ENCODE measurements around the gene LRWD1.
"Not testable (repeated sequence)": the region's sequence is repeated elsewhere in the genome, so short reads cannot be mapped to it uniquely, and the experiment has no call there.

The LRWD1 gene

DNA sequence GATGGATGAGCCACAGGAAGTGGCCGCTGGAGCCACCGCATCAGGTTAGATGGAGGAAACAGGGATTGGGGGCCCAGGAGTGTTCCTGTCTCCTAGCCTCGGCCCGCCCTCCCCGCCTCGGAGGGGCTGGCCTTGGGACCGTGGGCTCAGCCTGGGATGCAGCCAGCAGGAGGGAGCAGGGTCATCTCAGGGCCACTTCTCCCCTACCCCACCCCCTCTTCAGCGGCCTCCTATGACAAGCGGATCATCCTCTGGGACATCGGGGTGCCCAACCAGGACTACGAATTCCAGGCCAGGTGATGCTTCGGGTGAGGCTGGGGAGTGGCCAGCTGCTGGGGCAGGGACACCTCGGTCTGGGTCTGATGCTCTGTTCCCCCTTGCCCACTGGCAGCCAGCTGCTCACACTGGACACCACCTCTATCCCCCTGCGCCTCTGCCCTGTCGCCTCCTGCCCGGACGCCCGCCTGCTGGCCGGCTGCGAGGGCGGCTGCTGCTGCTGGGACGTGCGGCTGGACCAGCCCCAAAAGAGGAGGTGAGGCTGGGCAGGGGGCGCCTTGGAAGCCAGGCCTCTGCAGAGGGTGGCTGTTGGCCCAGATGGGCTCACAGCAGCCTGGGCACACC is 4.7 kb downstream of the LRWD1 start:
- no peak for FAIRE-seq

DNA sequence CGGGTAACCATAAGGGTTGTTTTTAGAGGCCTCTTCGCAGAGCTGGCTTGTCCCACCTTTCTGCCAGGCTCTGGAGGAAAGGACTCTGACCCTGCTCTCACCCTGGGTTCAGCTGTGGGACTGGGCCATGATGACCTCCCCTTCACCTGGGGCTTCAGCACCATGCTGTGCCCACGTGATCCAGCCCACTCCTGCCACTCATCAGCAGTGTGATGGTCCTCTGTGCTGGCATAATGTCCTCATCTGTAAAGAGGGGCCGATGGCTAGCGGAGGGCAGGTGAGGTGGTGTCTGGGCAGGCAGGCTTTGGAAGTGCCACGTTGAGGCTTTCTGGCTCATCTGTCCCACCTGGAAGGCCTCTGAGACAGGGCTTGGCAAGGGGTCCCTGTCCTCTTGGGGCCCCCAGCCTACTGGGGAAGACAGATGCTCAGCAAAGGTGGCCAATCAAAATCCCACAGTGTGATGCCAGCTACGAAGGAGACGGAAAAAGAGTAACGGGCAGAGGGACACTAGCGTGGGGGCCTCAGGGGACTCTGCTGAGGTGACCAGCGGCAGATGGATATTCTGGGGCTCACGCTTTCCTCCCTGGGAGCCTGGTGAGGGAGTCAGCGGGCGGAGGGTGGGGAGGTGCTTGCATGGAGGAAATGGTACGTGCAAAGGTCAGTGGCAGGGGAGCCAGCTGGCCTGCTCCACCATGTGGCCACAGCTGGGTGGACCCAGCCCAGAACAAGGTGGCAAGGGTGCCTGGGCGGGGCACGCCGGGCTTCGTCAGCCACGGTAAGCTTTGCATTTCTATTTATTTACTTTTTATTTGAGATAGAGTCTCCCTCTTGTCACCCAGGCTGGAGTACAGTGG is 5.4 kb downstream of the LRWD1 start:
- FAIRE-seq = no peak

DNA sequence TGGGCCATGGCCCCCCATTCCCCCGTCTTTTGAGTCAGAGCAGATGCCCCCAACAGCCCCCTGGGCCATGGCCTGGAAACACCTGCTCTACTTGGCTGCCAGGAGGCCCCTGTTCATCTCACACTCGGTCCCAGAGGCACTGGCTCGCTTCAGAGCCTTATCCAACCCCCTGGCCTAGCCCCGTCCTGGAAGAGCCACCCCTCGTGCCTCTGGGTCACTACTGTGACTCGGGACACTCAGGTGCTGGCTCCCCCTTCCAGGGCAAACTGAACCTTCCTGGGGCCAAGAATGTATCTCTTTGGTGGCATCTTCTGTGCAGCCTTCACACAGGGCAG is 7.0 kb downstream of the LRWD1 start:
- FAIRE-seq = no peak

DNA sequence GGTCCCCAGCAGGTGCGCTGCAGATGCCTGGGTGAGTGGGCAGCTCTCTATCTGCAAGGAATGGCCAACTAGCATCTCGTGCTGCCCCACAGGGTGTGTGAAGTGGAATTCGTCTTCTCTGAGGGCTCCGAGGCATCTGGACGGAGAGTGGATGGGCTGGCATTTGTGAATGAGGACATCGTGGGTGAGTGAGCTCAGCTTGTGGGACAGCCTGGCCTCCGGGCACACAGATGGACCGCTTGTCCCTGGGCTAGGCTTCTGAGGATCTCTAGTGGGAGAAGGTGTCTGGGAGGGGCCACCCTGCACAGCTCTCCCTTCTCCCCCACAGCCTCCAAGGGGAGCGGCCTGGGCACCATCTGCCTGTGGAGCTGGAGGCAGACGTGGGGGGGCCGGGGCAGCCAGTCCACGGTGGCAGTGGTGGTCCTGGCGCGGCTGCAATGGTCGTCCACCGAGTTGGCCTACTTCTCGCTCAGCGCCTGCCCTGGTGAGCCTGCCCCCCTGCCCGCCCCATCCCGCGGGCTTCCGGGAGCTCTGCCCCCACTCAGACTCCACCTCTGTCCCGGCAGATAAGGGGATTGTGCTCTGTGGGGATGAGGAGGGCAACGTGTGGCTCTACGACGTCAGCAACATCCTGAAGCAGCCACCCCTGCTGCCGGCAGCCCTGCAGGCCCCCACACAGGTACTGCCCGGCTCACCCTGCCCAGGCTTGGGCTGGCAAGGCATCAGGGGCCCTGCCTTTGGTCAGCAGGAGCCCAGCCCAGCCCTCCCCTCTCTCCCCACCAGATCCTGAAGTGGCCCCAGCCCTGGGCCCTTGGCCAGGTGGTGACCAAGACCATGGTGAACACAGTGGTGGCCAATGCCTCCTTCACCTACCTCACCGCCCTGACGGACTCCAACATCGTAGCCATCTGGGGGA is 7.6 kb downstream of the LRWD1 start:
- FAIRE-seq = no peak

DNA sequence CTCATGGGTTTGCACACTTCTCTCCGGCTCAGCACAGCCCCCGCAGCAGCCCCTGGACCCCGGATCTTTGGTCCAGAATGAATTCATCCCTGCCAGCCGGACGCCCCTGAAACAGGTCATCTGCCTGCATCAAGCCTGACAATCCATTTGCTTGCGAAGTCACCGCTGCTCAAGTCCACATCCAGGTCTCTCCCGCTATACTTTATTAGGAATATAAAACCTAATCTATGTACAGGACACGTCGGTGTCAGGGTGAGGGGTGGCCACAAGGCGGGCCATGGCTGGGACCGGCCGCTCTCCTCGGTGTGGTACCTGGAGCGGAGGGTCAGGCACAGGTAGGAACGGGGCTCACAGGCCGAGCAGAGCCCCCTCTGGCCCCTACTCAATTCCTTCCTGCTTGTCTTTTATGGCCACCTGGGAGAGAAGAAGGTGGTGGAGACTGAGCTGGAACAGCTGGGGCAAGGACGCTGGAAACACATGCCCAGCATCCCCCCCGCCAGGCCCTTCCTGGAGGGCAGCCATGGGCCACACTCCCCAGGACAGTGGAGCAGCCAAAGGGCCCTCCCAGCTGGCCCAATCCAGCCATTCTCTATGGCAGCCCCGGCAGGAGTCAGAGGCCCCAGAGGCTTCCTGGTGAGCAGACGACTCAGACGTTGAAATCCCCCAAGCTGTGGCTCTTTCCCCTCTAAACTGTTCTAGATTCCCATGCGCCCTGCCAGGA is 8.6 kb downstream of the LRWD1 start:
- no peak for FAIRE-seq

DNA sequence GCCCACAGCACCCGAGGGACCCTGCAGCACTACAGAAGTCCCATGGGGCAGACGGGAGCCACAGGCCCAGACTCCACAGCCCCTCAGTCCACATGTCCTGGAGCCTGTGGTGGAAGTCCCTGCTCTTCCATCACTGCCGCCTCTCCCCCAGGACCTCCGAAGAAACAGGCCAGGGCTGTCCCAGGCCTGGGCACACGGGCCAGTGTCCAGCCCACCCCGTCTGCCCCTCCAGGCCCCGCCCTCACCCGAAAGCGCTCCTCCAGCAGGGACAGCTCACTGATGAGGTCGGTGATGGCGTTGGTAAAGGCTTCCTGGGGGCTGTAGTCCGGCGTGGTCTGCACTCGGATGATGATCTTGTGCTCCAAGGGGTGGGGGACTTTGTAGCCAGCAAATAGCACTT is 9.3 kb downstream of the LRWD1 start:
- FAIRE-seq = not testable (repeated sequence)

DNA sequence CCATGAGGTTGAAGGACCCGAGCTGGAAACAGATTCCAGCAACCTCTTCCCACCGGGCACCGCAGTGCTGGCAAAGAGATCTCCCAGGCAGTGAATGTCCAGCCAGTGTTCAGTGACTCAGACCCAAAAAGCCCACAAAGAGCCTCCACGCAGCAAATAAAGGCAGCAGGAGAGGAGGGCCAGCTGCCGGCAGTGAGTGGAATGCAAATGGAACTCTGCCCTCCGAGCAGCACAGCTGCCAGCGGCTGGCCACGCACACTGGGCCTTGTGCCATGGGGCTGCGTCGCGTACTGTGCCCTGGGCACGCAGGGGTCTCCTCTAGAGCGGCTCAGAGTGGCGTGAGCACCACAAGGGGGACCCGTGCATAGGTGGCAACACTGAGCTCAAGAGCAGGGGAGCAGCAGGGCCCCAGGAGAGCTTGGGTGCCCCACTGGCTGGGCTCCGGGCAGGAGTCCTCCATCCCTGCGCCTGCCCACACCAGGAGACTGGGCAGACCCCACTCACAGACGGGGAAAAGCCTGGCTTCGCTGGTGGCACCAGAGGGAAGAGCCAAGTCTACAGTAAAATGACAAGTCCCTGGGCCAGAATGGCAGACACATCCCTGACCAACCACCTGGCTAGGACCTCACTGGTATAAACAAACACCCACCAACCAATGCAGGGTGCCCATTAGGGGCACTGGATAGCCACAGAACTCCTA is 10.1 kb downstream of the LRWD1 start:
- not testable (repeated sequence) for FAIRE-seq

DNA sequence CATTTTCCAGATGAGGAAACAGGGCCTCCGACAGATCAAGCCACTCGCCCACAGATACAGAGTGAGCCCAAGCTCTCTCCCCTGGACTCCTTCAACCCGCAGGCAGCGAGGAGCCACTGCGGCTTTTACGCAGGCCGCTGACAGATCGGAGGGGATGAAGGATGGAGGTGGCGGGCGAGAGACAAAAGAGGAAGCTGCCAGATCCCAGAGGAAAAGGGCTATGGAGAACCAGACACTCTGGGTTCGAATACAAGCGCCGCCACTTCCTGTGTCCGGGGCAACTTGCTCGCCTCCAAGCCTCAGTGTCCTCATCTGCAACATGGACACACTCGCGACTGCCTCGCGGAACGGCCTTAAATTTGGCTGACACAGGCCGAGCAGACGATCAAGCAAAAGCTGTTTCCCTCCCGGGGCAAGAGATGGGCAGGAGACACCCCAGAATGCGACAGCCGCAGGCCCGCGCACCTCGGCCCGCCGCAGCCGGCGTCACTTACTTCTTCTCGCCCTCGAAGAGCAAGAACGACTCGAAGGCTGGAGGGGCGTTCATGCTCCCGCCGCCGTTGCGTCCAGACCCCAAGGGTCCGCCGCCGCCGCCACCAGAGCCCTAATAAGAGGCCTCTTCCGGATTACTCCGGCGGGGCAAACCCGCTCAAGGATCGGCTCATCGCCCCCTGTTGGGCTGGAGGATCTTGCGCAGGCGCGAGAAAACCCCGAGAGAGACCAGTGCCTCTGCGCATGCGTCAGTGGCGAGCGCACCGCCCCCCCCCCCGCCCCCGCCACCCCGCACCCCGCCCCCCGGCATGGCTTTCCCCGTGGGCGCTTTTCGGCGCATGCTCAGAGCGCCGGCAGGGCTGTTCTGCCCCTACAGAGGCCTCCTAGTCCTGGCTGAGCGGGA is 13.8 kb downstream of the LRWD1 start, which contains the start of gene POLR2J:
TSS of gene POLR2J (minus strand) at position 609 of the 895 bp plus-strand sequence. CDS start at position 547, 62 bp downstream.
- FAIRE-seq = not testable (repeated sequence)

DNA sequence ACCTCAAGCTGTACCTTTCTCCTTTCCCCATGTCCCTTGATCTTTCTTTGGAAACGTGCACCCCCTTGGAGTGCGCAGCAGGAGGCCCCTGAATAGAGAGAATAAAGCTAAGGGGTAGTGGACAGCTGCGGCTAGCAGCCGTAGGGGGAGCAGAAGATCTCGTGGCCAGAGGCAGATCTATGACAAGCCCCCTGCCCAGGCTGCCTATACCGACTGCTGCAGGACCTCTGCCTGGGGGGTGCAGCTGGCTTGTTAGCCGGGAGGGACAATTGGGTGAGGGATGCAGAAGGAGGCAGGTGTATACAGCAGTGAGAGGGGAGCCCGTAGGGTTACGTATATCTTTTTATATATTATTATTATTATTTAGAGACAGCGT is 14.4 kb downstream of the LRWD1 start:
- FAIRE-seq = not testable (repeated sequence)

DNA sequence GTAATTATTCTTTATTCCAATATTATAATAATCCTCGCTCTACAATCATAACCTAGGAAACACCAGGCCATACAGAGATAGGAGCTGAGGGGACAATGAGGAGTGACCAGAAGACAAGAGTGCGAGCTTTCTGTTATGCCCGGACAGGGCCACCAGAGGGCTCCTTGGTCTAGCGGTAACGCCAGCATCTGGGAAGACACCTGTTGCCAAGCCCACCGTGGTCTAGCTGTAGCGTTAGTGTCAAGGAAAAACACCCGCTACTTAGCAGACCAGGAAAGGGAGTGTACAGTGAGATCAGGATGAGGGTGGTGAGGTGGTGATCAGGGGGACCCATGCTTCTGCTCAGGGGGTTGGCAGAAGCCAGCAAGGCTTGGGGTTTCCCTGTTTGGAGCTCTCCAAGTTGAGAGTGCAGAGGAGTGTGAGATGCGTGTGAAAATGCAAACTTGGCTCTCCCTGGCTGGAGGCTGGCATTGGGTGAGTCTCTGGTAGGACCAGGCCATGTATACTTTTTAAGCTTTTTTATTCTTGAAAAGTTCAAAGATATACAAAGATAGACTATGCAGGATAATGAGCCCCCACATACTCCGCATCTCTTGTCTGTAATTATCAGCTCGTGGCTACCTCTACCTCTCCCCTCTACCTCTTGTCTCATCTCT is 15.3 kb downstream of the LRWD1 start:
- not testable (repeated sequence) for FAIRE-seq

DNA sequence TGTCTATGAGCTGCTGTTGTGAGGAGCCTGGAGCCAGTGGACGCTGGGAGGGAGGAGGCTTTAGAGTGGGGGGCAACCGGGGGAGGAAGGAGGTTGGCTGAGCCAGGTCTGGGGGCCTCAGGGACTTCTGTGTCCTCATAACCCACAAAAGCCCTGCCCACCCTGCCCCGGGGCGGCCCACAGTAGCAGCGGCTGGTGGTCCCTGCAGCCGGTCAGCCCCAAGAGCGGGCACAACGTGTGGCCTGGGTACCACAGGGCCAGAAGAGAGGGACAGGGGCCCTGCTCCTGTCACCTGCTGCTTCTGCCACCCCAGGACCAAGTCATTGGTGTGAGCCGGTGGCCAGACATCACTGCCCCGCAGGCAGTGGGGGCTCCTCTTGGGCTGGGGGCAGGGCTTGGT is 17.2 kb downstream of the LRWD1 start:
- not testable (repeated sequence) for FAIRE-seq

DNA sequence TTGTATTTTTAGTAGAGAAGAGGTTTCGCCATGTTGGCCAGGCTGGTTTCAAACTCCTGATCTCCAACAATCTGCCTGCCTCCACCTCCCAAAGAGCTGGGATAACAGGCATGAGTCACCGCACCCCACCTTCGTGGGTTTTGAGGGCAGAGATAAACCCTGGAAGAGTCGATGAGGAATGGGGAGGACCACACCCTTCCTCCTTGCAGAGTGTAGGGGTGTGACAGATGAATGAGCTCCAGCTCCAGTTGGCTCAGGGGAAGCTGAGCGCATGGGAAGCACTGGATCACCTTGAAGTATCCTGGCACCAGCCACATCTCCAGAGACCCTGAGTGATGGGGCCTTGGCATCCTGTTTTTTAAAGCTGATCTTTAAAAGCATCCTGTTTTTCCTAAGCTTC is 19.5 kb downstream of the LRWD1 start:
- not testable (repeated sequence) for FAIRE-seq

DNA sequence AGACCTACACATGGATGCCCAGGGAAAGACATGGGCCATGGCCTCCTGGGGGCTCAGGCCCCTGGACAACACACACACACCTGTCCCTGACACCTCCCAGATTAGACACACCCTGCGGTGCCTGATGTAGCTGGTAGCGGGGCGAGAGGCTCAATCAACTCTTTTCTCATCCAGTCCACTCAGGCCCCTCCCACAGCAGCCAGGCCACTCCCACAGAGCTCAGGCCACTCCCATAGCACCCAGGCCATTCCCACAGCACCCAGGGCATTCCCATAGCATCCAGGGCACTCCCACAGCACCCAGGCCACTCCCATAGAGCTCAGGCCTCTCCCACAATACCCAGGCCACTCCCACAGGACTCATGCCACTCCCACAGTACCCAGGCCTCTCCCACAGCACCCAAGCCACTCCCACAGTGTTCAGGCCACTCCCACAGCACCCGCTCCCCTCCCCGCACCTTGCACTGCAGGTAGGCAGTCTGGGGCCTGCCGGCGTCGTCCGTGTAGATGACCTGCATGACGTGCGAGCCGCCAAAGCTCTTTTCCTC is 25.8 kb downstream of the LRWD1 start:
- FAIRE-seq = not testable (repeated sequence)

DNA sequence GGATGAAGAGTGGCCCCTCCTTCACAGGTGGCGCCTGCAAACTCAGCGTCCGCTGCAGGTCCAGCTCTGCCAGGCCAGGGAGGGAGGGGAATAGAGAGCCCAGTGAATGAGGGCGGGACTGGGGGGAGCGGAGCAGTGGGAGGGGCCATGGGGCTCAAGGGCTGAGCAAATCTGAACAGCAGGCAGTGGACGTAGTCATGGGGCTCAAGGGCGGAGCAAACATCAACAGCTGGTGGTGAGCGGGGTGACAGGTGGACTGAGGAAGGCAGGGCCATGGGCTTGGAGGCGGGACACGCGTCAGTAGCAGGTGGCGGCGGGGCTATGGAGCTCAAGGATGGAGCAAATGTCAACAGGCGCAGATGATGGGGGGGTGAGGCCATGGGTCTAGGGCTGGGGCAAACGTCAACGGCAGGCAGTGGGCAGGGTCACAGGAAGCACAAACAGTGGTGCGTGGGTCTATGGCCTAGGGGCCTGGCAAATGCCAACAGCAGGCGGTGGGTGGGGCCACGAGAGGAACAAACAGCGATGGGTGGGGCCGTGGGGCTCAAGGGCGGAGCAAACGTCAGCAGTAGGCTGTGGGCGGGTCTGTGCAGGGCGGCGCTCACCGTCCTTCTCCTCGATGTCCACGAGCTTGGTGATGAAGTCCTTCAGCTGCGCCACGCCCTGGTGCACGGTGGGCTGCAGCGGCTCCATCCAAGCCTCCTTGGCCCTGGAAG is 28.6 kb downstream of the LRWD1 start:
- not testable (repeated sequence) for FAIRE-seq

DNA sequence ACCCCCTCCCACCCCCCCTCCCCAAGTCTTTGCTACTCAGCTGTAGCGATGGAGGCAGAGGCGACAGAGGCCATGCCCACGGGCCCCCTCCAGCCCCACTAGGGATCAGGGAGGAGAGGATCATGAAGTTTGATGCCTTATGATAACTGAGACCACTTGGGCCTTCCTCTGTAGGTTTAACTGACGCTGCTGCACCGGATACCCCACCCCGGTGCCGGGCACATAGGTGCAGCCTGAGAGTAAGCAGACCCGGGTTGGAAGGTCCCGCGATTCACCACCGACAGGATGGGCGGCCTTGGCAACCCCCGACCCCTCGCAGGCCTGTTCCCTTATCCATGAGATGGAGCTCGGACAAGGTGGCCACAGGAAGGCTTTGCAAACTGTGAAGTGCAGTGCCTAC is 29.2 kb downstream of the LRWD1 start:
- FAIRE-seq = not testable (repeated sequence)

DNA sequence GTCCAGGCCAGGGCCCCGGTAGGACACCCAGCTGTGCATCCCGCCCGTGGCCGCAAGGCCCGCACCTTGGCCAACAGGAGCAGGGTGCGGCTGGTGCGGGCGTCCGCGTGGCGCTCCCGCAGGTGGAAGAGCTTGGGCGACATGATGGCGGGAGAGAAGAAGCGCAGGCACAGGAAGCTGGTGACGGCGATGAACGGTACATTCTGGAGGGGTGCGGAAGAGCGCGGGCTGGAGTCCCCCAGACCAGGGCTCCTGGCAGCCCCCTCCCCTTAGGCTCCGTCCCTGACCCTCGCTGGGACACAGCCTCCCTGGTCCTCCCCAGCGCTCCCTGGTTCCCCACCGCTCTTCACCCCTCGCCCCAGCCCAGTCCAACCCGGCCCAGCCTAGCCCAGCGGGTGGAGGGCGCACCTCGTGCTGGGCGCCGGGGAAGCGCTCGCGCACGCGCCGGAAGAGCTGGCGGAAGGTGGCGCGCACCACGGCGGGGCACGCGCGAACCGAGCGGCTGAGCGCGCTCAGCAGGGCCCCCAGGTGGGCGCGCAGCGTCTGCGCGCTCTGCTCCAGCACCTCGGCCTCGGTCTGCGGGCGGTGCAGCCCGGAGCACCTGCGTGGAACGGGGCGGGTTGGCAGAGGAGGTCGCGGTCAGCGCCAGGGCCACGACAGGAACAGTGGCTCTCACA is 29.8 kb downstream of the LRWD1 start:
- not testable (repeated sequence) for FAIRE-seq

DNA sequence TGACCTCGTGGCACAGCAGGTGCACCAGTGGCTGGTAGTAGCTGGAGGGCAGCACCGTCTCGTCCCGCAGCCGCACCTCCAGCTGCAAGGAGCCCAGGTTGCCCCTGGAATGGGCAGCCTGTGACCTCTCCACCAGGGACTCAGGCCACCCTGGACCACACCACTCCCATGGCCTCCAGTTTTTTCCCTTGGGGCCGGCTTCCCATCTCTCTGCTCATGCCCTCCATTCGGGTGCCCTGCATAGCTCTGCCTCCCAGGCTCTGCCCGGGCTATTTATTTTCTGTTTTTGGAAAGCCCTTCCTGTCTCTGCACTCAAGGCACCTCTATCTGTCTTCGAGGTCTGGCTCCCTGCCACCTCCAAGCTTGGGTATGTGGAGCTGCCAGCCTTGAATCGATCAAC is 32.1 kb downstream of the LRWD1 start:
- FAIRE-seq = not testable (repeated sequence)

DNA sequence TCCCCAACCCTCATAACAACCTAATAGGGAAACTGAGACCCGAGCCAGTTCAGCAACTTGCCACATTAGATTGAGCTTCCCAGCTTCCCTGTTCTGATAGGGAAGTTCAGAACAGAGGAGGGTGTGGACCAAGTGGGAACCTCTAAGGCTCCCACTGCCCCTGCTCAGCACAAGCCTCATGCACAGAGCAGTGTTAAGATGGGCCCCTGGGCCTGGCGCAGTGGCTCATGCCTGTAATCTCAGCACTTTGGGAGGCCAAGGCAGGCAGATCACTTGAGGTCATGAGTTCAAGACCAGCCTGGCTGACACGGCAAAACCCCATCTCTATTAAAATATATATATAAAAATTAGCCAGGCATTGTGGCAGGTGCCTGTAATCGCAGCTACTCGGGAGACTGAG is 32.5 kb downstream of the LRWD1 start:
- not testable (repeated sequence) for FAIRE-seq

DNA sequence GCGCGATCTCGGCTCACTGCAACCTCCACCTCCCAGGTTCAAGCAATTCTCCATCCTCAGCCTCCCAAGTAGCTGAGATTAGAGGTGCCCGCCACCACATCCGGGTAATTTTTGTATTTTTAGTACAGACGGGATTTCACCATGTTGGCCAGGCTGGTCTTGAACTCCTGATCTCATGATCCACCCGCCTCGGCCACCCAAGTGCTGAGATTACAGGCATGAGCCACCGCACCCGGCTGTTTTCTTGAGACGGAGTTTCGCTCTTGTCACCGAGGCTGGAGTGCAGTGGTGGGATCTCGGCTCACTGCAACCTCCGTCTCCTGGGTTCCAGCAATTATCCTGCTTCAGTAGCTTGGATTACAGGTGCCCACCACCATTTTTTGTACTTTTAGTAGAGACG is 33.5 kb downstream of the LRWD1 start:
- FAIRE-seq = not testable (repeated sequence)

All from islet of Langerhans (tissue), 1 donor.